HepG2 (cell line): ENCODE results near the gene CBX7. TPM values are rescaled to one million over a fixed set of nuclear protein-coding genes. Genes with fewer than 3 reads are reported as not detected.

Experiments
- SNRNP70 ChIP-seq: fragments of 200-400 bp; formaldehyde crosslinking; IDR thresholded peaks from 2 replicates; pipeline ENCODE4 v1.6.1; 2017; ENCODE audit warnings: mild to moderate bottlenecking, low read depth, low read length, moderate library complexity
- TARDBP ChIP-seq: sonication (generic); formaldehyde crosslinking; IDR thresholded peaks from 2 replicates; pipeline ENCODE4 v1.8.0; 2022; ENCODE audit warnings: mild to moderate bottlenecking, missing genetic modification reagents
- ZNF34 ChIP-seq: sonication (generic); formaldehyde crosslinking; IDR thresholded peaks from 2 replicates; pipeline ENCODE4 v1.4.0; 2020; ENCODE audit warnings: mild to moderate bottlenecking, missing genetic modification reagents, borderline replicate concordance
- ZNF572 ChIP-seq: sonication (generic); formaldehyde crosslinking; IDR thresholded peaks from 2 replicates; pipeline ENCODE4 v1.5.1; 2020; ENCODE audit warnings: mild to moderate bottlenecking, missing genetic modification reagents
- polyA plus RNA-seq, 8 experiments: library from polyadenylated mRNA; depleted of rRNA in 3 of 8; stranded (reverse) in 7 of 8; unstranded in 1 of 8; fragments of >200 nt; fragmentation: Illumina TruSeq in 4 of 8; extraction: Trizol in 4 of 8; gene quantifications; 2 replicates each; pipeline versions ENCODE4 v1.2.1 to v1.2.3, GENCODE V29; 2011 to 2016; ENCODE audit warnings: low read depth in 4 of 8, missing spikeins in 1 of 8, mixed read lengths in 1 of 8; ENCODE audit not compliant: insufficient read depth in 1 of 8
- total RNA-seq, 5 experiments: library from RNA; depleted of rRNA; stranded (reverse); fragments of >200 nt; fragmentation: Illumina TruSeq; extraction: Trizol; gene quantifications; 2 replicates each; pipeline ENCODE4 v1.2.3, GENCODE V29; 2016; ENCODE audit warnings: low read depth in 1 of 5
- TF ChIP-seq, protein P1 (sequence below): sonication (generic); formaldehyde crosslinking; IDR thresholded peaks from 2 replicates; pipeline ENCODE4 v1.4.0; 2020; ENCODE audit warnings: missing genetic modification reagents
- TF ChIP-seq, protein P2 (sequence below): sonication (generic); formaldehyde crosslinking; conservative IDR thresholded peaks from 2 replicates; pipeline ENCODE4 v1.4.0; 2020; ENCODE audit warnings: missing genetic modification reagents

Gene CBX7
- total and polyA plus RNA-seq, 2 of the 13 experiments (the other 11 are each of a cell fraction or from before 2014, with no cell fraction given), result 0.35 to 4.9 TPM

DNA sequence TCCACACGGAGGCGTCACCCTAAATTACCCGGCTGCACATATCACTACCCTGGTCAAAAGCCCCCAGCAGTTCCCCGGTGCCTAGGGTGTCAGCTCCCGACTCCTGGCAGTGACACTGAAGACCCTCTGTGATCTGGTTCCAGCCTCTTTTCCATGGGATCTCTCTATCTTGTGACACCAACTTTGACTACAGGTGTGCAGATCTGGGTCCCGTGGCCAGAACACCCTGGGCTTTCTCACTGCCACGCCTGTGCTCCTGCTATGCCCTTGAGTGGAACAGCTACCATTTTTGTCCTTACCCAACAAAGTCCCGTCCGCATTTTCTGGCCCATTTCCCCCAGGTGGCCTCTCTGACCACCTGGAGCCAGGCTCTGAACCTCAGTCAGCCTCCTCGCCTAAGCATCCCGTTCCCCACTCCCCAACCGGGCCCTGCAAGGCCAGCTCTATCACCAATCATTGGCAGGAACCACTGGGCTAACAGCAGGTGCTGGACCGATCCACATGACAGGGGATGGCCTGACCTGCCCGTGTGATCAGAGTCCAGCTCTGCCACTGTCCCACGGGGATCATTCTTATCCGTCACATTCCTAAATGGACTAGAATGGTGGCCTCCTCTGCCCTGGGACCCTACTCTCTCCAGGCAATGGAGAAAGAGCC lies 20.7 kb upstream of the CBX7 start (continued):
- TF ChIP-seq SNRNP70 (no peak), ZNF572 (no peak), TARDBP (CRISPR knock-in tag) (no peak), ZNF34 (CRISPR knock-in tag) (no peak)
- TF ChIP-seq, protein P1, sequence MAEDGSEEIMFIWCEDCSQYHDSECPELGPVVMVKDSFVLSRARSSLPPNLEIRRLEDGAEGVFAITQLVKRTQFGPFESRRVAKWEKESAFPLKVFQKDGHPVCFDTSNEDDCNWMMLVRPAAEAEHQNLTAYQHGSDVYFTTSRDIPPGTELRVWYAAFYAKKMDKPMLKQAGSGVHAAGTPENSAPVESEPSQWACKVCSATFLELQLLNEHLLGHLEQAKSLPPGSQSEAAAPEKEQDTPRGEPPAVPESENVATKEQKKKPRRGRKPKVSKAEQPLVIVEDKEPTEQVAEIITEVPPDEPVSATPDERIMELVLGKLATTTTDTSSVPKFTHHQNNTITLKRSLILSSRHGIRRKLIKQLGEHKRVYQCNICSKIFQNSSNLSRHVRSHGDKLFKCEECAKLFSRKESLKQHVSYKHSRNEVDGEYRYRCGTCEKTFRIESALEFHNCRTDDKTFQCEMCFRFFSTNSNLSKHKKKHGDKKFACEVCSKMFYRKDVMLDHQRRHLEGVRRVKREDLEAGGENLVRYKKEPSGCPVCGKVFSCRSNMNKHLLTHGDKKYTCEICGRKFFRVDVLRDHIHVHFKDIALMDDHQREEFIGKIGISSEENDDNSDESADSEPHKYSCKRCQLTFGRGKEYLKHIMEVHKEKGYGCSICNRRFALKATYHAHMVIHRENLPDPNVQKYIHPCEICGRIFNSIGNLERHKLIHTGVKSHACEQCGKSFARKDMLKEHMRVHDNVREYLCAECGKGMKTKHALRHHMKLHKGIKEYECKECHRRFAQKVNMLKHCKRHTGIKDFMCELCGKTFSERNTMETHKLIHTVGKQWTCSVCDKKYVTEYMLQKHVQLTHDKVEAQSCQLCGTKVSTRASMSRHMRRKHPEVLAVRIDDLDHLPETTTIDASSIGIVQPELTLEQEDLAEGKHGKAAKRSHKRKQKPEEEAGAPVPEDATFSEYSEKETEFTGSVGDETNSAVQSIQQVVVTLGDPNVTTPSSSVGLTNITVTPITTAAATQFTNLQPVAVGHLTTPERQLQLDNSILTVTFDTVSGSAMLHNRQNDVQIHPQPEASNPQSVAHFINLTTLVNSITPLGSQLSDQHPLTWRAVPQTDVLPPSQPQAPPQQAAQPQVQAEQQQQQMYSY, result no peak
- TF ChIP-seq, protein P2, sequence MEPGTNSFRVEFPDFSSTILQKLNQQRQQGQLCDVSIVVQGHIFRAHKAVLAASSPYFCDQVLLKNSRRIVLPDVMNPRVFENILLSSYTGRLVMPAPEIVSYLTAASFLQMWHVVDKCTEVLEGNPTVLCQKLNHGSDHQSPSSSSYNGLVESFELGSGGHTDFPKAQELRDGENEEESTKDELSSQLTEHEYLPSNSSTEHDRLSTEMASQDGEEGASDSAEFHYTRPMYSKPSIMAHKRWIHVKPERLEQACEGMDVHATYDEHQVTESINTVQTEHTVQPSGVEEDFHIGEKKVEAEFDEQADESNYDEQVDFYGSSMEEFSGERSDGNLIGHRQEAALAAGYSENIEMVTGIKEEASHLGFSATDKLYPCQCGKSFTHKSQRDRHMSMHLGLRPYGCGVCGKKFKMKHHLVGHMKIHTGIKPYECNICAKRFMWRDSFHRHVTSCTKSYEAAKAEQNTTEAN (CRISPR knock-in tag), result 0 out of 2 replicates have a peak, but pooled peaks have one; percentile 27
